ENCODE measurements around the gene CNTF. TPM values are rescaled to one million over a fixed set of nuclear protein-coding genes. Genes with fewer than 3 reads are reported as not detected.

Gene CNTF
- polyA plus RNA-seq, 3 donors: 2.1 TPM; not detected in 2

GRCh38 chr11:58621586-58622262, 741 bp upstream of the CNTF start:
- Histone ChIP-seq H3K36me3 (replicated peaks in 1 of 2; ENCODE audit: control insufficient read depth in 1 of 2, insufficient read depth in 2 of 2, low read length in 2 of 2) (peaks cover 90 to 99% of the 10 kb centered on the region in 2 donors), H3K9me3 (replicated peaks in 1 of 2; ENCODE audit: control insufficient read depth in 1 of 2, insufficient read depth in 1 of 2, low read length in 2 of 2) (no peaks in the 10 kb centered on the region), H3K27me3 (ENCODE audit: control insufficient read depth in 2 of 2, insufficient read depth in 2 of 2, low read length in 2 of 2) (no peaks in the 10 kb centered on the region), H3K27ac (ENCODE audit: low read depth in 1 of 2, low read length in 2 of 2) (no peak overlapping the region), H3K4me1 (ENCODE audit: control insufficient read depth in 1 of 2, insufficient read depth in 2 of 2, low read length in 2 of 2) (no peaks in the 10 kb centered on the region), H4K20me1 (ENCODE audit: insufficient read depth, low read length) (peaks cover 7% of the 10 kb centered on the region), H3K4me3 (replicated peaks in 1 of 3; ENCODE audit: low read depth in 2 of 3, low read length in 3 of 3) (no peak overlapping the region), H3K9ac (ENCODE audit: insufficient read depth, low read length, poor library complexity, severe bottlenecking) (no peak overlapping the region), H3K4me2 (replicated peaks; ENCODE audit: extremely low read depth, low read length, poor library complexity, severe bottlenecking) (no peak overlapping the region), H3K79me2 (ENCODE audit: insufficient read depth, low read length) (no peaks in the 10 kb centered on the region), H2AFZ (ENCODE audit: insufficient read depth, low read depth, low read length, poor library complexity, severe bottlenecking) (no peak overlapping the region)
- no peak for DNase-seq
- no peak for TF ChIP-seq CTCF (IDR thresholded peaks at IDR 0.05)
- Mint-ChIP-seq H3K27ac (no peak overlapping the region), H3K9me3 (peaks cover 0 to 2% (median 0%) of the 10 kb centered on the region in 7 donors), H3K36me3 (peaks cover 68 to 69% of the 10 kb centered on the region in 2 donors), H3K4me3 (no peak overlapping the region), H3K27me3 (ENCODE audit: low read depth in 3 of 3) (no peaks in the 10 kb centered on the region), H3K4me1 (no peaks in the 10 kb centered on the region)
- intact Hi-C loops (cut with micrococcal nuclease): no loop called here
- no CpG with 5 or more reads among the region's 4 CpGs for WGBS (ENCODE audit: insufficient coverage)

- no peak for TF ChIP-seq CTCF (IDR thresholded peaks at IDR 0.05)
- Histone ChIP-seq H3K9ac (ENCODE audit: insufficient read depth, low read length, poor library complexity, severe bottlenecking) (no peak overlapping the region), H3K79me2 (ENCODE audit: insufficient read depth, low read length) (no peaks in the 10 kb centered on the region), H3K9me3 (replicated peaks in 1 of 2; ENCODE audit: control insufficient read depth in 1 of 2, insufficient read depth in 1 of 2, low read length in 2 of 2) (no peaks in the 10 kb centered on the region), H3K4me3 (replicated peaks in 1 of 3; ENCODE audit: low read depth in 2 of 3, low read length in 3 of 3) (no peak overlapping the region), H3K36me3 (replicated peaks in 1 of 2; ENCODE audit: control insufficient read depth in 1 of 2, insufficient read depth in 2 of 2, low read length in 2 of 2) (peaks cover 64 to 75% of the 10 kb centered on the region in 2 donors), H3K4me1 (ENCODE audit: control insufficient read depth in 1 of 2, insufficient read depth in 2 of 2, low read length in 2 of 2) (no peaks in the 10 kb centered on the region), H4K20me1 (ENCODE audit: insufficient read depth, low read length) (peaks cover 4% of the 10 kb centered on the region), H3K27ac (ENCODE audit: low read depth in 1 of 2, low read length in 2 of 2) (no peak overlapping the region), H2AFZ (ENCODE audit: insufficient read depth, low read depth, low read length, poor library complexity, severe bottlenecking) (no peak overlapping the region), H3K4me2 (replicated peaks; ENCODE audit: extremely low read depth, low read length, poor library complexity, severe bottlenecking) (no peak overlapping the region), H3K27me3 (ENCODE audit: control insufficient read depth in 2 of 2, insufficient read depth in 2 of 2, low read length in 2 of 2) (no peaks in the 10 kb centered on the region)
- intact Hi-C loops (cut with micrococcal nuclease): no loop called here
- no peak overlapping the region for H3K27ac Mint-ChIP-seq
- no peaks in the 10 kb centered on the region for H3K9me3 Mint-ChIP-seq
- WGBS (ENCODE audit: insufficient coverage): 96% methylated on average over 4 of the region's 4 CpGs
- no peaks in the 10 kb centered on the region for H3K4me1 Mint-ChIP-seq
- DNase-seq: no peak
- H3K4me3 Mint-ChIP-seq: no peak overlapping the region
- H3K36me3 Mint-ChIP-seq: peaks cover 44 to 49% of the 10 kb centered on the region in 2 donors
- no peaks in the 10 kb centered on the region for H3K27me3 Mint-ChIP-seq (ENCODE audit: low read depth in 3 of 3)
Measured at GRCh38 chr11:58625086-58625485, 2.6 kb downstream of the CNTF start.

All from CD14-positive monocyte (primary cell).